Measurements from ENCODE around the gene AKR1A1.
"Not testable (repeated sequence)": the region's sequence is repeated elsewhere in the genome, so short reads cannot be mapped to it uniquely, and the experiment has no call there.

AKR1A1 gene

DNA sequence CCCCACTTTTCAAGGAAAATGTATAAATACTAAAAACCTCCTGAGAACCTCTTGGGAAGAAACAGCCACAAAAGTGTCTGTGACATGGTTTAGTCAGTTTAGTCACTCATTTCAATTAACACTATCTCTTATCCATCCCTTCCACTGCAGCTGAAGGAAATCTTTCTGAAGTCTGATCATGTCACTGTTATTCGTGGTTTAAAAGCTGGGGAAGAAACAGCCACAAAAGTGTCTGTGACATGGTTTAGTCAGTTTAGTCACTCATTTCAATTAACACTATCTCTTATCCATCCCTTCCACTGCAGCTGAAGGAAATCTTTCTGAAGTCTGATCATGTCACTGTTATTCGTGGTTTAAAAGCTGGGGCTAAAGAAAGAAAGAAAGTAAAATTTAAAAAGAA is 27.1 kb upstream of the AKR1A1 start:
- not testable (repeated sequence) for DNase-seq (ENCODE audit: low spot score)

DNA sequence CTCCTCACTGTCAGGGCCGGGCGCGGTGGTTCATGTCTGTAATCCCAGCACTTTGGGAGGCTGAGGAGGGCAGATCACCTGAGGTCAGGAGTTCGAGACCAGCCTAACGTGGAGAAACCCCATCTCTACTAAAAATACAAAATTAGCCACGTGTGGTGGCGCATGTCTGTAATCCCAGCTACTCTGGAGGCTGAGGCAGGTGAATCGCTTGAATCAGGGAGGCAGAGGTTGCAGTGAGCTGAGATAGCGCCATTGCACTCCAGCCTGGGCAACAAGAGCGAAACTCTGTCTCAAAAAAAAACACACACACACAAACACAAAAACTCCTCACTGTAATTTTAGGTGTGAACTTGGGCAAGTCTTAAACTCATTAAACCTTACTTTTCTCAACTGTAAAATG is 26.7 kb upstream of the AKR1A1 start:
- not testable (repeated sequence) for DNase-seq (ENCODE audit: low spot score)

DNA sequence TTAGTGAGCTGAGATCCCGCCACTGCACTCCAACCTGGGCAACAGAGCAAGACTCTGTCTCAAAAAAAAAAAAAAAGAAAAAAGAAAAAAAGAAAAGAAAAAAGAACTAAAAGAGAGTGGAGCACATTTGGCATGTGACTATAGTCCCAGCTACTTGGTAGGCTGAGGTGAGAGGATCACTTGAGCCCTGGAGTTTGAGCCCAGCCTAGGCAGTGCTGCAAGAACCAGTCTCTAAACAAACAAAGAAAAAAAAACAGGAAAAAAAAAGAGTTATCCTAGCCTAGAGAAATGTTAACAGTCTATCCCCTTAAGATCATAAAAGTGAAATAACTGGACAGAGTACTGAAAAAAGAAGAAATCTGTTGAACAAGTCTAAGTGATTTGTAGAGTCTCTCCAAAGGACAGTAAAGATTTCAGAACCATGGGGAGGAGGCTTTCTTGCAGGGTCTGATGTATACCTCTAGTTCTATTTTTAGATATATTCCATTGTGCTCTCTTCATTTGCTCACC is 24.4 kb upstream of the AKR1A1 start:
- DNase-seq (ENCODE audit: low spot score) = no peak

DNA sequence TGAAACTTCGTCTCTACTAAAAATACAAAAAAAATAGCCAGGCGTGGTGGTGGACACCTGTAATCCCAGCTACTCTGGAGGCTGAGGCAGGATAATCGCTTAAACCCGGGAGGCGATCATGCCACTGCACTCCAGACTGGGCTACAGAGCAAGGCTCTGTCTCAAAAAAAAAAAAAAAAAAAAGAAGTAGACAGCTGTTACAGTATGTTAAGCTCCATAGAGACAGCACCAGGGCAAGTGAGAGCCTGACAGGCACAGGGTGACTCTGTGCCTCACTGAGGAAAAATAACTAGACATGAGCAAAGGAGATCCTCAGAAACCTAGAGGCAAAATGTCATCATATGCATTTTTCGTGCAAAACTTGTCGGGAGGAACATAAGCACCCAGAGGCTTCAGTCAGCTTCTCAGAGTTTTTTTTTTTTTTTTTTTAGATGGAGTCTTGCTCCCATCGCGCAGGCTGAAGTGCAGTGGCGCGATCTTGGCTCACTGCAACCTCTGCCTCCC is 19.9 kb upstream of the AKR1A1 start:
- DNase-seq (ENCODE audit: low spot score) = no peak

DNA sequence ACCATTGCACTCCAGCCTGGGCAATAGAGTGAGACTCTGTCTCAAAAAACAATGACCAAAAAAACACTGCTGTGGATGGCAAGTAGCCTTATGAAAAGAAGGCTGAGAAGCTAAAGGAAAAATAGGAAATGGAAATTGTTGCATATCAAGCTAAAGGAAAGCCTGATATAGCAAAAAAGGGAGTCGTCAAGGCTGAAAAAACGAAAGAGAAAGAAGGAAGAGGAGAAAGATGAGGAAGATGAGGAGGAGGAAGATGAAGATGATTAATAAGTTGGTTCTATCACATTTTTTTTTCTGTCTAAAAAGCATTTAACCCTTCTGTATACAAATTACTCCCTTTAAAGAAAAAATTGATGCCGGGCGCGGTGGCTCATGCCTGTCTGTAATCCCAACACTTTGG is 18.8 kb upstream of the AKR1A1 start:
- DNase-seq (ENCODE audit: low spot score) = no peak

DNA sequence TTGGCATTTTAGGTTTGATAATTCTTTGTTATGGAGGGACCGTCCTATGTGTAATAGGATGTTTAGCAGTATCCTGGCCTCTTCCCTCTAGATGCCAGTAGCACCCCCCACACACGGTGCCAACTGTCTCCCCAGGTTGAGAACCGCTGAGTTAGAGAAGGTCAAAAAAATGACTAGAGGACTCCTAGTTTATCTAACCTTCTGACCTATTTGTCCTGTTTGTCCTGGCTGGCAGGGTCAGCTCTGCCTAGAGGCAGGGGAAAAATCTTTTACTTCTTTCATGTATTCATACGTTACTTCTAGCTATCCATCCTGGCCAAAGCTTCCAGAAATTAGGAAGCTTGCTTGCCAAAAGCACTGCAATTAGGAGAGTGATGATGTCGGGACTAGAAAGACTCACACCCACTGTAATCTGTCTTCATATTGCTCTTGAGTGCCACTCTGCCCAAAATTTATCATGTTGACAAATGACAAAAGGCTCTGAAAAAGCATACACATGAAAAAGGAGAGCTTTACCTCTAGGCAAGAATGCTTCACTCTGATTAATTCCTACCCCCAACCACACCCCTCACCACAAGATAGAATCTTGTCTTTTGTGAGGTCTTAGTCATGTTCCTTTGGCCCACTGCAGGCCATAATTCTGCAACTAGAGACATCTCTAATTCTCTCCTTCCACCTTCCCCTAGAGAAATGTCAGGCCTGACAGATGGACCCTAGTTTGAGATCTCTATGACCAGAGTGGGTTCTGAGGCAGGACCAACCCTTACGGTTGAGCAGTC is 14.4 kb upstream of the AKR1A1 start:
- no peak for DNase-seq (ENCODE audit: low spot score)

DNA sequence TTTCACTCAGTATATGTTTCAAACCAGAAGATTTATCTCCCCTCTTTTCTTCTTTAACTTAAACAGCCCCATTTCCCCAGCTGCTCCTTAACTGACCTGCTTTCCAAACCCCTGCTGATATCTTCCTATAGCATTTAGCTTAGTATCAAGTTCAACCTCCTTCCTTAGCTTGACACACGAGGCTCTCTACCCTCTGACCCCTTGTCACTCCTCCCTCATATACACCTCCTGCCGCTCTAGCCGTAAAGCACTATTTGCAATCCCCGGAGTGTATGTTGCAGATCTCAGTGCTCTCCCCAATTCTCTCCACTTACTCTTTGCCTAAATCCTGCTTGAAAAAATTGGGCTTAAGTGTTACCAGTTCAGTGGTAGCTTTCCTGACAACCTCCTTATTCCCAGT is 13.7 kb upstream of the AKR1A1 start:
- DNase-seq (ENCODE audit: low spot score) = no peak

DNA sequence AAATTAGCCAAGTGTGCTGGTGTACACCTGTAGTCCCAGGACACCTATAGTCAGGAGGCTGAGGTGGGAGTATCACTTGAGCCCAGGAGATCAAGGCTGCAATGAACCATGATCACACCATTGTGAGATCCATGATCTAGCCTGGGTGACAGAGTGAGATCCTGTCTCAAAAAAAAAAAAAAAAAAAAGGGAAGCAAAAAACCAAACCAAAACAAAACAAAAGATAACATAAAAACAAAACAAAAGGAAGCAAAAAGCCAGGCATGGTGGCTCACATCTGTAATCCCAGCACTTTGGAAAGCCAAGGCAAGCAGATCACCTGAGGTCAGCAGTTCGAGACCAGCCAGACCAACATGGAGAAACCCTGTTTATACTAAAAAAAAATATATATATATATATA is 9.4 kb upstream of the AKR1A1 start:
- no peak for DNase-seq (ENCODE audit: low spot score)

DNA sequence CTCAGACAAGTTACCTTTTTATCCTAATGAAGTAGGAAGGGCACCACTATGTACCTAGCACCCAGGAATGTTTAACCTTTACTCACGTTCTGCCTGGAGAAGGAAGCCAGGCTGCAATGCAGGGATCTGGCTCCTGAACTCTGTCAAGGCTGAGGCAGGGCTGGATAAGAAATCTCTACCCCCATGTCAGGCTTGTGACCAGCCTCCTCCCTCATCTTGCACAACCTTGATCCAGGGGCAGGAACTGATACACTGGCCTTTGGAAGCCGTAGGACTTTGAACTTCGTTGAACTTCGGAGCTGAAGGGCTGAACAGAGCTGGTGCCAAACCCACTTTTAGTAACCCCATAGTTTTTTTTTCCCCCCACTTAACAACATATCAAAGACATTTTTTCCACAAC is 8.0 kb upstream of the AKR1A1 start:
- DNase-seq (ENCODE audit: low spot score) = no peak

DNA sequence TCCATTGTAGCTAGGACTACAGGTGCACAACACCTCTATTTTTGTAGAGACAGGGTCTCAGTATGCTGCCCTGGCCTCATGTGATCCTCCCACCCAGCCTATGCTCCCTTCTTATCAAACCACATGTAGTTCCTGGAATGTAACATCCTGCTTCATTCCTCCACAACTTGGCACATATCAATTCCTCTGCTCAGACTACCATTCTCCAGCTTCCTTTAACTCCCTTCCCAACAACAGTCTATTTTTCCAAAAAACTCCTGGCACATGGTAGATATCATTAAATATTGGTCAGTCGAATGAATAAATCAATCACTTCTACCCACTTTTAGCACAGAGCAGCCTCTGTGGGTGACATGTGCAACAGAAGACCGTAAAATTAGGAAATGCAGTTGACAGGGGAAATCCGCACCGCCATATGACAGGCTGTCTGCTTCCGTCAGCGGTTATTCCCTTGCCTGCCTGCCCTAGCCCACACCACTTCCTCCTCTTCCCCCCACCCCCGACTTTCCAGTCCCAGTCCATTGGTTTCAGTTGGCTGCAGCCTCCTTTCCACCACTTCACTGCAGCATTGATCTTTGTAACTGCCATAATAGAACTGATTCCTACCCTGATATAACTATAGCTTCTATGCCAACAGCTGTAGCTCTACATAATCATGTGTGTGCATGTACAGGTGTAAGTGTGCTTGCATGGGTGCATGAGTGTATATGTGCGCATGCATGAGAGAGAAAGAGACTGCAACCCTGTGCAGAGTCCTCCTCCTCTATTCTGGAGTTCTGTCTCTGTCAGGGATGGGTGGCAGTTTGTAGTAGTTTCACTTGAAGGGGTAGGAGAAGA is 6.8 kb upstream of the AKR1A1 start:
- DNase-seq (ENCODE audit: low spot score) = no peak

DNA sequence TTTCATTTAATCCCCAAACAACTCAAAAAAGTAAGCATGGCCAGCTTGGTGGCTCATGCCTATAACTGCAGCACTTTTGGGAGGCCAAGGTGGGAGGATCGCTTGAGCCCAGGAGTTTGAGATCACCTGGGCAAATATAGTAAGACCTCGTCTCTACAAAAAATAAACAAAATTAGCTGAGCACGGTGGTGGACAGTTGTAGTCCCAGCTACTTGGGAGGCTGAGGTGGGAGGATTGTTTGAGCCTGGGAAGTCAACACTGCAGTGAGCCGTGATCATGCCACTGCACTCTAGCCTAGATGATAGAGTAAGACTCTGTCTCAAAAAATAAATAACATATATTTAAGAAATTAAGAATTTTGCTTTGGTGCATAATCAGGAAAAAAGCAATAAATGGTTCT is 6.1 kb upstream of the AKR1A1 start:
- DNase-seq (ENCODE audit: low spot score) = no peak

DNA sequence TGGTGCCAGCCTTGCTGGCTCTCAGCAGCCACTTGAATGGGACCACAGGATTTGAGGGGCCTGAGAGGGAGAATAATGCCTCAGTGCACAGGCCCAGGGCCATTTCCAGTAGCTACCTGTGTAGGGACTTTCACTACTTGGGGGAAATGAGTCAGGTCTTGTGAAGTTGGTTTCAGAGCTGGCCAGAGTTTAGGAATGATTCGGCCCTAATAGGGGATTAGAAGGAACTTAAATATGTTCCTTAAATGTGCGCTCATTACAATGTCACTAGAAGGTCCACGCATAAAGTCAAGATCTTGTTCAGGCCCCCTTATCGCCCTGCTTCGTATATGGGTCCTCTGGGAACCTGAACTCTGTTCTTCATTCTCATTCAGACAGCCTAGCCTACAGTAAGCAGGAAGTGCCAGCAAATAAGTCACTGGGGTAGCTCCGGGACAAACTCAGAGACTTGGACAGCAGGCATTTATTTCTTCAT is 5.6 kb upstream of the AKR1A1 start:
- no peak for DNase-seq (ENCODE audit: low spot score)

DNA sequence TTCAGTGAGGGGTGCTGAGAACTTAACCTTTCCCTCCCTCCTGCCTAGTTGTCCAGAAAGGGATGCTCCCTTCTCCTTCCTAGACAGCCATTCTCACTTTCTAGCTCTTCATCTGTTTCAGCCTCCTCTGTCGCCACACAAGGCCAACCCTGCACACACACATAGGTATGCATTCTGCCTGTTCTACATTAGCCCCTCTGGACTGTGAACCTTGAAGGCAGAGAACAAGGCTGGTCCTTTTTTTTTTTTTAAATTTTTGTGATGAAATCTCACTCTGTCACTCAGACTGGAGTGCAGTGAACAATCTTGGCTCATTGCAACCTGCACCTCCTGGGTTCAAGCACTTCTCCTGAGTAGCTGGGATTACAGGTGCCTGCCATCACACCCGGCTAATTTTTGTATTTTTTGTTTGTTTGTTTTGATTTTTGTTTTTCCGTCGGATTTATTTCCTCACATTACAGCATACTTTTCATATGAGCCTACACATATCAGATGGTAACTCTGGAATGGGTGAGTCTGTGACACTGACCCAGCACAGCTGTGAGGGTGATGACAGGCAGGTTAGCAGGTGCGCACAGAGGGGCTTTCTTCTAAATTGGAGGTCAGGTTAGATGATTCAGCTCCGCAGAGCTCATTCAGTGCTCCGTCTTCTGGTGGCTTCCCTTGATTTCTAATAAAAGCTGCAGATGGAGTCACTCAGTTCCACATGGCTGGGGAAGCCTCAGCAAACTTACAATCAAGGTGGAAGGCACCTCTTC is 4.9 kb upstream of the AKR1A1 start:
- no peak for DNase-seq (ENCODE audit: low spot score)

DNA sequence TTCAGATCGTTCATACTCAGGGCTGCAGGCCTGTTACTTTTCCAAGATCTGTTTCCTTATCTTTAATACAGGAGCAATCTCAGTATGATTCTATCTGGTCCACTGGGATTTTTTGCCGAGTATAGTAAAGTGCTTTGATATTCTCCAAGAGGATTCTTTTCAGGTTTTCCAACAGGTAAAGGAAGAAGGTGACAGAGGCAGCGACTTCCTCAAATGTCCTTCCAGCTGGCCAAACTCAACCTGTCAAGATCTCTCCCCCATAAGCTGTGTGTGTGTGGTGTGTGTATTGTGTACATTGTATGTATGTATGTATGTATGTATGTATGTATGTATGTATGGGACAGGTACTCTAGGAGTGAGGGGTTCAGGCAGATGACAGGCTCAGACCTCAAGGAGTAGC is 1.1 kb downstream of the AKR1A1 start:
- no peak for DNase-seq (ENCODE audit: low spot score)

DNA sequence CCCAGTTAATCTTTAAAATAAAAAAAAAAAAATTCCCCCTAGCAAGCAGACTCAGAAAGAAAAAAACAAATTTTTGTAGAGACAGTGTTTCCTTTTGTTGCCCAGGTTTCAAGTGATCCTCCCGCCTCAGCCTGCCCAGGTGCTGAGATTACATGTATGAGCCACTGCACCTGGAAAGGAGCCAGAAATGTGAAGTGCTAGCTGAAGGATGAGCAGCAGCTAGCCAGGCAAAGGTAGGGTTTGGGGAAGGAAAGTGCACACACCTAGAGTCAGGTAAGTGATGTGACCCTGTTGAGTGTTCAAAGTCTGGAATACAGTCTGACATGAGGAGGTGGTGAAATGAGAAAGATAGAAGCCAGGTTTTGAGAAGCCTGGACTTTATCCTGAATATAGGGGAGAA is 1.7 kb downstream of the AKR1A1 start:
- peak; percentile 30 for DNase-seq (ENCODE audit: low spot score)

DNA sequence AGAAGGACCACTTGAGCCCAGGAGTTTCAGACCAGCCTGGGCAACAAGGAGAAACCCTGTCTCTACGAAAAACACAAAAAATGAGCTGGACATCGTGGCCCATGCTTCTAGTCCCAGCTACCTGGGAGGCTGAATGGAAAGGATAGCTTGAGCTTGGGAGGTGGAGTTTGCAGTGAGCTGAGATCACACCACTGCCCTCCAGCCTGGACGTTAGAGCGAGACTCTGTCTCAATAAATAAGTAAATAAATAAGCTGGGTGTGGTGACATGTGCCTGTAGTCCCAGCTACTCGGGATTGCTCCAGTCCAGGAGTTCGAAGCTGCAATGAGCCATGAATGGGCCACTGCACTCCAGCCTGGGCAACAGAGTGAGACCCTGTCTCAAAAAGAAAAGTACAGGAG is 3.6 kb downstream of the AKR1A1 start:
- no peak for DNase-seq (ENCODE audit: low spot score)

DNA sequence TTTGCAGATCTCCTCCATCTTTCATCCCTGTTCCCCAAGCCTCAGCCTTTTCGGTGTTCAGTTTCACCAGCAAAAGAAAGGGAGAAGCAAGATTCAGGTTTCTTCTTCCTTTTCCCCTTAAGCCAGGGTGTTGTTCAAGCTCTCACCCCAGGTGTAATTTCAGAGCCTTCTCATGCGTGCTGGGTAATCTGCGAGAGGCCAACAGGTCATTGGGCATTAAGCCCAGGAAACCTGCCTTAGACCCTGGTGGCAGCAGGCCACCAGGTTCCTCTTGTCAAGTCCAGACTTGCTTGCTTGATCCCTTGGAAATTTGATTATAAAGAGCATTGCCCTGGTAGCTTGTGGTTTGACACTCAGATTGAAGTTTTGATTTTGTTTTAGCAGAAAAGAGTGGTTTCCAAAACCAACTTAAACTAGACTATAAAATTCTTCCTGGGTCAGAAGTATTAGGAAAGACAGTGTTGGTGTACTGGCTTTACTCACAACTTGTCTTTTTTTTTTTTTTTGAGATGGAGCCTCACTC is 6.9 kb downstream of the AKR1A1 start:
- no peak for DNase-seq (ENCODE audit: low spot score)

DNA sequence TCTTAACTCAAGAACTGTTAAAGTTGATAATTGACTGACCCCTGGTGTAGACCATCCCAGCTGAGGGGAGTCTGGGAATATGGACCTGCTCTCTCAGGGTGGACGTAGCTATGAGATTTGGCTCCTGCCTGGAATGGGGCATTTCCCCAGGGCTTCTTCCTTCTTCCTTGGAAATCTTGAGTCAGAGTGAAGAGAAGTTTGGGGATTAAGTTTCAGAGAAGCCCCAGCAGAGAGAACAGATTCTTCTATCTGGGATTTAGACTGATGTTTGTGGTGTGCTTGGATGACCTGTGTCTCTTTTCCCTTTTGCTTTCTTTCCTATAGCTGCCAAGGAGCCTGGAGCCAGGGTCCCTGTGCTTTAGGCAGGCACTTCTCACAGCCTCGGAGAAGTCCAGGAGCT is 13.2 kb downstream of the AKR1A1 start:
- no peak for DNase-seq (ENCODE audit: low spot score)

DNA sequence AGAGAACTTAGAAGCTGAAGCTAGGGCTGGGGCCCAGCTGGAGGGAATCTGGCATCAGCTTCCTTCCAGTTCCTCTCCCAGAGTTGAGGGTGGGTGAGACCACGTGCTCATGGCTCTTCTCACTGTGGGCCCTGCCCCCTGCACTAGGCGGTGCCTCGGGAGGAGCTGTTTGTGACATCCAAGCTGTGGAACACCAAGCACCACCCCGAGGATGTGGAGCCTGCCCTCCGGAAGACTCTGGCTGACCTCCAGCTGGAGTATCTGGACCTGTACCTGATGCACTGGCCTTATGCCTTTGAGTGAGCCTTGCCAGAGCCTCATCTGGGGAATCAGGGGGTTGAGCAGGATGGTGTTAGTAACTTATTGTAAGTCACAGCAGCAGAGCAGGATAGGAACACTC is 16.1 kb downstream of the AKR1A1 start:
- DNase-seq (ENCODE audit: low spot score) = no peak

DNA sequence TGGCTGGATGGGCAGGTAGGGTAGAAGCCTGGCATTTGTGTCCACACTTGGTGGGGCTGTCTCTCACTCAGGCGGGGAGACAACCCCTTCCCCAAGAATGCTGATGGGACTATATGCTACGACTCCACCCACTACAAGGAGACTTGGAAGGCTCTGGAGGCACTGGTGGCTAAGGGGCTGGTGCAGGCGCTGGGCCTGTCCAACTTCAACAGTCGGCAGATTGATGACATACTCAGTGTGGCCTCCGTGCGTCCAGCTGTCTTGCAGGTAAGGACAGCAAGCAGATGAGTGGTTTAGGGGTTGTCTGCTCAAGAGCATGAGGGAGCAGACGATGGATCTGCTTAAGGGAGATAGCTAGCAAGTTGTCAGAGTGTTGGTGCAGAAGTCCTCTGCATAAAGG is 17.3 kb downstream of the AKR1A1 start:
- DNase-seq (ENCODE audit: low spot score) = no peak

DNA sequence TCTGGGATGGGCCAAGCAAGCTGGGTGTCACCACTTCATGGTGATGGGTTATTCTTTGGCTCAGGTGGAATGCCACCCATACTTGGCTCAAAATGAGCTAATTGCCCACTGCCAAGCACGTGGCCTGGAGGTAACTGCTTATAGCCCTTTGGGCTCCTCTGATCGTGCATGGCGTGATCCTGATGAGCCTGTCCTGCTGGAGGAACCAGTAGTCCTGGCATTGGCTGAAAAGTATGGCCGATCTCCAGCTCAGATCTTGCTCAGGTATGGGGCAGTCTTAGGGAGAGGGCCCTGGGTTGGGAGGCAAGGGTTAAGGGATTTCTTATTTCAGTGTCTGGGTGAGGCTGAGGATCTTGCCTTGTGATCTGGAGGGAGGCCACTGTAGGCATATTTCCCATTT is 17.8 kb downstream of the AKR1A1 start:
- DNase-seq (ENCODE audit: low spot score) = no peak

DNA sequence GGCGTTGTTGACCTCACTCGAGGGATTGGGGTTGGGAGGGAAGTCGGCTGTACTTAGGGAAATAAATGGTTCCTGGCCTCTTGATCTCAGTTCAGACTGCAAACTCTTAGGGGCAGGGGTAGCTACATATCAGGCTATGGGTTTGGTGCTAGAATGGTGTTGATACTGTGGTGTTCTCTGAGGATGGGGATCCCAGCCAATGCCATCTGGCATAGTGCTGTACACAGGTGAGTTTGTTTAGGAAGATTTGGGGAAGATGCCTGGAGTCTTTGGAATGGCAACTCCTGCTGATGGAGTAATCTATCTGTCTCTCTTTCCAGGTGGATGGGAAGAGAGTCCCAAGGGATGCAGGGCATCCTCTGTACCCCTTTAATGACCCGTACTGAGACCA is 18.9 kb downstream of the AKR1A1 start:
- no peak for DNase-seq (ENCODE audit: low spot score)
